ENCODE results near the gene RASA3. TPM values are rescaled to one million over a fixed set of nuclear protein-coding genes. Genes with fewer than 3 reads are reported as not detected.
A peak's percentile ranks its signal among the peaks of the same experiment; 100 is the strongest.

Gene RASA3
- total and polyA plus RNA-seq, 9 of the 15 experiments (the other 6 are each of a cell fraction or from before 2014, with no cell fraction given), result 0.72 to 25.3 (median 14.4) TPM

DNA sequence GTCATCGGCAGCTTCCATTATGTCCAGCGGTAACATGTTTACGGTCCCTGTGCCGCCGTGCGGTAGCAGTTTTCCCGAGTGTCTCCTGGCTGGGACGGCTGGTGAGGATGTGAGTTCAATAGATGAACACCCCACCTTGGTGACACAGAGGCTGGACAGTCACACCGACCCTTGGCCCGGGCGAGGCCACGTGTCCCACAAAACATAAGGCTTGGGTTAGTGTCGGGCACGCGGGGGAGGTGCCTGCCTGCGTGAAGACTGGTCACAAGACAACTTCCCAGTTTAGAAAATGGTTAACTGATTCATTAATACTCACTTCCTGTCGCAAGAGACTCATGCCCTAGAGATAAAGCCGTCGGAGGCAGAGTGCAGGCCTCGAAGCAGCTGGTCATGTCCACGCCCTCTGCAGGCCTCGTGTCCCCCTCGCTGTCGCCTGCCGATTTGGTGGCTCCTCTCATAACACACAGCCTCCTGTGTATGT lies 17.2 kb downstream of the RASA3 start (continued):
- TF ChIP-seq, protein P1, sequence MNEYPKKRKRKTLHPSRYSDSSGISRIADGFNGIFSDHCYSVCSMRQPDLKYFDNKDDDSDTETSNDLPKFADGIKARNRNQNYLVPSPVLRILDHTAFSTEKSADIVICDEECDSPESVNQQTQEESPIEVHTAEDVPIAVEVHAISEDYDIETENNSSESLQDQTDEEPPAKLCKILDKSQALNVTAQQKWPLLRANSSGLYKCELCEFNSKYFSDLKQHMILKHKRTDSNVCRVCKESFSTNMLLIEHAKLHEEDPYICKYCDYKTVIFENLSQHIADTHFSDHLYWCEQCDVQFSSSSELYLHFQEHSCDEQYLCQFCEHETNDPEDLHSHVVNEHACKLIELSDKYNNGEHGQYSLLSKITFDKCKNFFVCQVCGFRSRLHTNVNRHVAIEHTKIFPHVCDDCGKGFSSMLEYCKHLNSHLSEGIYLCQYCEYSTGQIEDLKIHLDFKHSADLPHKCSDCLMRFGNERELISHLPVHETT (CRISPR knock-in tag; conservative IDR thresholded peaks at IDR 0.05 in 1 of 2, IDR thresholded peaks at IDR 0.05 in 1 of 2), result peak in 1 of 2 experiments; percentile 56; a peak in 1 of 4 replicates
- no peak for TF ChIP-seq FOXJ2 (tag; IDR thresholded peaks at IDR 0.05)
- TF ChIP-seq, protein P2, sequence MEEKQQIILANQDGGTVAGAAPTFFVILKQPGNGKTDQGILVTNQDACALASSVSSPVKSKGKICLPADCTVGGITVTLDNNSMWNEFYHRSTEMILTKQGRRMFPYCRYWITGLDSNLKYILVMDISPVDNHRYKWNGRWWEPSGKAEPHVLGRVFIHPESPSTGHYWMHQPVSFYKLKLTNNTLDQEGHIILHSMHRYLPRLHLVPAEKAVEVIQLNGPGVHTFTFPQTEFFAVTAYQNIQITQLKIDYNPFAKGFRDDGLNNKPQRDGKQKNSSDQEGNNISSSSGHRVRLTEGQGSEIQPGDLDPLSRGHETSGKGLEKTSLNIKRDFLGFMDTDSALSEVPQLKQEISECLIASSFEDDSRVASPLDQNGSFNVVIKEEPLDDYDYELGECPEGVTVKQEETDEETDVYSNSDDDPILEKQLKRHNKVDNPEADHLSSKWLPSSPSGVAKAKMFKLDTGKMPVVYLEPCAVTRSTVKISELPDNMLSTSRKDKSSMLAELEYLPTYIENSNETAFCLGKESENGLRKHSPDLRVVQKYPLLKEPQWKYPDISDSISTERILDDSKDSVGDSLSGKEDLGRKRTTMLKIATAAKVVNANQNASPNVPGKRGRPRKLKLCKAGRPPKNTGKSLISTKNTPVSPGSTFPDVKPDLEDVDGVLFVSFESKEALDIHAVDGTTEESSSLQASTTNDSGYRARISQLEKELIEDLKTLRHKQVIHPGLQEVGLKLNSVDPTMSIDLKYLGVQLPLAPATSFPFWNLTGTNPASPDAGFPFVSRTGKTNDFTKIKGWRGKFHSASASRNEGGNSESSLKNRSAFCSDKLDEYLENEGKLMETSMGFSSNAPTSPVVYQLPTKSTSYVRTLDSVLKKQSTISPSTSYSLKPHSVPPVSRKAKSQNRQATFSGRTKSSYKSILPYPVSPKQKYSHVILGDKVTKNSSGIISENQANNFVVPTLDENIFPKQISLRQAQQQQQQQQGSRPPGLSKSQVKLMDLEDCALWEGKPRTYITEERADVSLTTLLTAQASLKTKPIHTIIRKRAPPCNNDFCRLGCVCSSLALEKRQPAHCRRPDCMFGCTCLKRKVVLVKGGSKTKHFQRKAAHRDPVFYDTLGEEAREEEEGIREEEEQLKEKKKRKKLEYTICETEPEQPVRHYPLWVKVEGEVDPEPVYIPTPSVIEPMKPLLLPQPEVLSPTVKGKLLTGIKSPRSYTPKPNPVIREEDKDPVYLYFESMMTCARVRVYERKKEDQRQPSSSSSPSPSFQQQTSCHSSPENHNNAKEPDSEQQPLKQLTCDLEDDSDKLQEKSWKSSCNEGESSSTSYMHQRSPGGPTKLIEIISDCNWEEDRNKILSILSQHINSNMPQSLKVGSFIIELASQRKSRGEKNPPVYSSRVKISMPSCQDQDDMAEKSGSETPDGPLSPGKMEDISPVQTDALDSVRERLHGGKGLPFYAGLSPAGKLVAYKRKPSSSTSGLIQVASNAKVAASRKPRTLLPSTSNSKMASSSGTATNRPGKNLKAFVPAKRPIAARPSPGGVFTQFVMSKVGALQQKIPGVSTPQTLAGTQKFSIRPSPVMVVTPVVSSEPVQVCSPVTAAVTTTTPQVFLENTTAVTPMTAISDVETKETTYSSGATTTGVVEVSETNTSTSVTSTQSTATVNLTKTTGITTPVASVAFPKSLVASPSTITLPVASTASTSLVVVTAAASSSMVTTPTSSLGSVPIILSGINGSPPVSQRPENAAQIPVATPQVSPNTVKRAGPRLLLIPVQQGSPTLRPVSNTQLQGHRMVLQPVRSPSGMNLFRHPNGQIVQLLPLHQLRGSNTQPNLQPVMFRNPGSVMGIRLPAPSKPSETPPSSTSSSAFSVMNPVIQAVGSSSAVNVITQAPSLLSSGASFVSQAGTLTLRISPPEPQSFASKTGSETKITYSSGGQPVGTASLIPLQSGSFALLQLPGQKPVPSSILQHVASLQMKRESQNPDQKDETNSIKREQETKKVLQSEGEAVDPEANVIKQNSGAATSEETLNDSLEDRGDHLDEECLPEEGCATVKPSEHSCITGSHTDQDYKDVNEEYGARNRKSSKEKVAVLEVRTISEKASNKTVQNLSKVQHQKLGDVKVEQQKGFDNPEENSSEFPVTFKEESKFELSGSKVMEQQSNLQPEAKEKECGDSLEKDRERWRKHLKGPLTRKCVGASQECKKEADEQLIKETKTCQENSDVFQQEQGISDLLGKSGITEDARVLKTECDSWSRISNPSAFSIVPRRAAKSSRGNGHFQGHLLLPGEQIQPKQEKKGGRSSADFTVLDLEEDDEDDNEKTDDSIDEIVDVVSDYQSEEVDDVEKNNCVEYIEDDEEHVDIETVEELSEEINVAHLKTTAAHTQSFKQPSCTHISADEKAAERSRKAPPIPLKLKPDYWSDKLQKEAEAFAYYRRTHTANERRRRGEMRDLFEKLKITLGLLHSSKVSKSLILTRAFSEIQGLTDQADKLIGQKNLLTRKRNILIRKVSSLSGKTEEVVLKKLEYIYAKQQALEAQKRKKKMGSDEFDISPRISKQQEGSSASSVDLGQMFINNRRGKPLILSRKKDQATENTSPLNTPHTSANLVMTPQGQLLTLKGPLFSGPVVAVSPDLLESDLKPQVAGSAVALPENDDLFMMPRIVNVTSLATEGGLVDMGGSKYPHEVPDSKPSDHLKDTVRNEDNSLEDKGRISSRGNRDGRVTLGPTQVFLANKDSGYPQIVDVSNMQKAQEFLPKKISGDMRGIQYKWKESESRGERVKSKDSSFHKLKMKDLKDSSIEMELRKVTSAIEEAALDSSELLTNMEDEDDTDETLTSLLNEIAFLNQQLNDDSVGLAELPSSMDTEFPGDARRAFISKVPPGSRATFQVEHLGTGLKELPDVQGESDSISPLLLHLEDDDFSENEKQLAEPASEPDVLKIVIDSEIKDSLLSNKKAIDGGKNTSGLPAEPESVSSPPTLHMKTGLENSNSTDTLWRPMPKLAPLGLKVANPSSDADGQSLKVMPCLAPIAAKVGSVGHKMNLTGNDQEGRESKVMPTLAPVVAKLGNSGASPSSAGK (IDR thresholded peaks at IDR 0.05), result peak; percentile 98
- TF ChIP-seq SP1 (CRISPR knock-in tag; IDR thresholded peaks at IDR 0.05), result no peak
- TF ChIP-seq, protein P3, sequence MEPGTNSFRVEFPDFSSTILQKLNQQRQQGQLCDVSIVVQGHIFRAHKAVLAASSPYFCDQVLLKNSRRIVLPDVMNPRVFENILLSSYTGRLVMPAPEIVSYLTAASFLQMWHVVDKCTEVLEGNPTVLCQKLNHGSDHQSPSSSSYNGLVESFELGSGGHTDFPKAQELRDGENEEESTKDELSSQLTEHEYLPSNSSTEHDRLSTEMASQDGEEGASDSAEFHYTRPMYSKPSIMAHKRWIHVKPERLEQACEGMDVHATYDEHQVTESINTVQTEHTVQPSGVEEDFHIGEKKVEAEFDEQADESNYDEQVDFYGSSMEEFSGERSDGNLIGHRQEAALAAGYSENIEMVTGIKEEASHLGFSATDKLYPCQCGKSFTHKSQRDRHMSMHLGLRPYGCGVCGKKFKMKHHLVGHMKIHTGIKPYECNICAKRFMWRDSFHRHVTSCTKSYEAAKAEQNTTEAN (CRISPR knock-in tag; IDR thresholded peaks at IDR 0.05), result no peak
- TF ChIP-seq, protein P4, sequence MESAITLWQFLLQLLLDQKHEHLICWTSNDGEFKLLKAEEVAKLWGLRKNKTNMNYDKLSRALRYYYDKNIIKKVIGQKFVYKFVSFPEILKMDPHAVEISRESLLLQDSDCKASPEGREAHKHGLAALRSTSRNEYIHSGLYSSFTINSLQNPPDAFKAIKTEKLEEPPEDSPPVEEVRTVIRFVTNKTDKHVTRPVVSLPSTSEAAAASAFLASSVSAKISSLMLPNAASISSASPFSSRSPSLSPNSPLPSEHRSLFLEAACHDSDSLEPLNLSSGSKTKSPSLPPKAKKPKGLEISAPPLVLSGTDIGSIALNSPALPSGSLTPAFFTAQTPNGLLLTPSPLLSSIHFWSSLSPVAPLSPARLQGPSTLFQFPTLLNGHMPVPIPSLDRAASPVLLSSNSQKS (CRISPR knock-in tag; IDR thresholded peaks at IDR 0.05), result no peak
- TF ChIP-seq U2AF1 (optimal IDR thresholded peaks at IDR 0.05; ENCODE audit: low read depth, low read length), result no peak
- no peak for TF ChIP-seq RBM14 (IDR thresholded peaks at IDR 0.05; ENCODE audit: borderline replicate concordance, insufficient read depth, low read depth, low read length)
- TF ChIP-seq BHLHE40 (IDR thresholded peaks at IDR 0.05; ENCODE audit: low read length), result peak; percentile 71
- TF ChIP-seq ESRRB (CRISPR knock-in tag; IDR thresholded peaks at IDR 0.05; ENCODE audit: borderline replicate concordance), result no peak
- TF ChIP-seq ZNF217 (CRISPR knock-in tag; IDR thresholded peaks at IDR 0.05), result no peak
- peak; percentile 42; the same call in 1 of the 2 replicates for TF ChIP-seq ARID1B (IDR thresholded peaks at IDR 0.05)

All from K562 (cell line).